Breast epithelium (tissue), 4 donors: ENCODE measurements around the gene CADPS2. TPM values are rescaled to one million over a fixed set of nuclear protein-coding genes. Genes with fewer than 3 reads are reported as not detected.

ENCODE experiments used
- DNase-seq, 2 donors: peaks; one replicate each; pipeline ENCODE4 v3.0.0-alpha.2; 2019; ENCODE audit warnings: low spot score in 2 of 2
- H3K27ac ChIP-seq, 2 donors: fragments of 200-600 bp; sonication (generic) in 1 of 2; one replicate each; pipeline ENCODE4 v1.5.1; 2016 to 2019; ENCODE audit warnings: mild to moderate bottlenecking in 1 of 2
- H3K27me3 ChIP-seq, 2 donors: fragments of 200-600 bp; sonication (generic) in 1 of 2; one replicate each; pipeline versions ENCODE4 v1.5.1 to v1.6.0; 2017 to 2019; ENCODE audit warnings: control low read depth in 1 of 2, mild to moderate bottlenecking in 1 of 2
- H3K36me3 ChIP-seq: fragments of 200-600 bp; one replicate; pipeline ENCODE4 v1.5.1; 2019
- H3K4me1 ChIP-seq, 2 donors: fragments of 200-600 bp; sonication (generic); one replicate each; pipeline ENCODE4 v1.5.1; 2016 to 2019; ENCODE audit warnings: control low read depth in 1 of 2
- H3K4me3 ChIP-seq, 3 donors: fragments of 200-600 bp; sonication (generic); 1 replicate in 2 of 3; 2 replicates in 1 of 3; pipeline ENCODE4 v1.5.1; 2016 to 2019; ENCODE audit warnings: mild to moderate bottlenecking in 3 of 3, moderate library complexity in 2 of 3
- H3K9me3 ChIP-seq, 2 donors: fragments of 200-600 bp; sonication (generic) in 1 of 2; one replicate each; pipeline ENCODE4 v1.5.1; 2016 to 2019; ENCODE audit warnings: control low read depth in 1 of 2
- CTCF ChIP-seq, 3 donors: fragments of 450-650 bp; IDR thresholded peaks; one replicate each; pipeline ENCODE4 v1.5.1; 2016 to 2017; ENCODE audit warnings: antibody characterized with exemption in 3 of 3, mild to moderate bottlenecking in 3 of 3, moderate library complexity in 3 of 3
- POLR2A ChIP-seq: fragments of 450-650 bp; IDR thresholded peaks from one replicate; pipeline ENCODE4 v1.6.1; 2016; ENCODE audit warnings: antibody characterized with exemption, mild to moderate bottlenecking, moderate library complexity
- POLR2AphosphoS5 ChIP-seq, 3 donors: sonication (generic); formaldehyde crosslinking; IDR thresholded peaks; one replicate each; pipeline ENCODE4 v1.6.1; 2017; ENCODE audit warnings: antibody characterized with exemption in 3 of 3
- intact Hi-C: fragments of 100-400 bp; cut with DNase I; formaldehyde crosslinking; loops from one replicate; pipeline ENCODE4 v1.15.1; 2023; ENCODE audit warnings: low total_unique reads
- total RNA-seq, 3 donors: library from RNA; depleted of rRNA; stranded (reverse); fragments of >200 nt; gene quantifications; one replicate each; pipeline ENCODE4 v1.1.0, GENCODE V29; 2016

Gene CADPS2
- total RNA-seq, 3 donors from 2014 or later, result 12.3 to 67.5 (median 66.5) TPM

- no peaks in the 10 kb centered on the region for H3K9me3 ChIP-seq
- intact Hi-C loops, result no loop called here
- H3K27me3 ChIP-seq, result no peaks in the 10 kb centered on the region
- H3K36me3 ChIP-seq, result no peaks in the 10 kb centered on the region
- no peaks in the 10 kb centered on the region for H3K4me1 ChIP-seq
- no peak for TF ChIP-seq POLR2AphosphoS5 (IDR thresholded peaks at IDR 0.05)
- TF ChIP-seq CTCF (IDR thresholded peaks at IDR 0.05), result no peak
- no peak for TF ChIP-seq POLR2A
- no peak overlapping the region for H3K4me3 ChIP-seq
- no peak for DNase-seq
- H3K27ac ChIP-seq, result no peak overlapping the region
Observed at GRCh38 chr7:122724366-122724765, 161.9 kb downstream of the CADPS2 start.

DNA sequence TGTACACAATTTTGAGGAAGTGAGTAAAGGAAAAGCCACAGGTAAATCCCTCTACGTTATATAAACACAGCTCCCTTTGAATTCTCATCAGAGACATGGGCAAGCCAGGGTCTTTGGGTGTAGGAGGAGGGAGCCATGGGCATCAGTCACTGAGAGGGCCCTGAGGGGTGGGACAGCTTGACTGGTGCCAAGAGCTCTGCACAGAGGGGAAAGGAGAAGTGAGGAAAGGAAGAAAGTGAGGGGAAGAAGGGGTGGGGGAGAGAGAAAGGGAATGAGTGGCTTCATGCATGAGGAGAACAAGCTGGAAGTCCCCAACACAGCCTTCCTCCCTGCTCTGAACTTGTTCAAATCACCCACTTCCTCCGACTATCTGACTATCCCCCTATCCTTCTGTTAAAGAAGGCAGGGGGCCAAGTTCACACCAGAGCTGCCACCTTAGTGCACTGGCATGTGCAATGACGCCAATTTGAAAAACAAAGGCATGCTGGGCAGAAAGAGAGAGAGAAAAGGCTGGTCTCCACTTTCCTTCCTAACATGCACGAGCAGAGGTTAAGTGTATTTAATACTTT, 167.2 kb downstream of the CADPS2 start:
- Histone ChIP-seq H3K36me3 (no peaks in the 10 kb centered on the region), H3K9me3 (no peaks in the 10 kb centered on the region), H3K4me1 (no peaks in the 10 kb centered on the region), H3K27ac (no peak overlapping the region), H3K27me3 (no peaks in the 10 kb centered on the region), H3K4me3 (no peak overlapping the region)
- intact Hi-C loops, result no loop called here
- TF ChIP-seq POLR2AphosphoS5 (IDR thresholded peaks at IDR 0.05) (no peak), POLR2A (no peak), CTCF (IDR thresholded peaks at IDR 0.05) (no peak)
- DNase-seq, result no peak

GRCh38 chr7:122717356-122718089, 168.7 kb downstream of the CADPS2 start:
- H3K27ac ChIP-seq, result no peak overlapping the region
- H3K4me3 ChIP-seq, result no peak overlapping the region
- DNase-seq, result no peak
- H3K9me3 ChIP-seq, result no peaks in the 10 kb centered on the region
- no peaks in the 10 kb centered on the region for H3K4me1 ChIP-seq
- intact Hi-C loops, result no loop called here
- TF ChIP-seq CTCF (IDR thresholded peaks at IDR 0.05) (no peak), POLR2A (no peak), POLR2AphosphoS5 (IDR thresholded peaks at IDR 0.05) (no peak)
- no peaks in the 10 kb centered on the region for H3K36me3 ChIP-seq
- no peaks in the 10 kb centered on the region for H3K27me3 ChIP-seq

DNA sequence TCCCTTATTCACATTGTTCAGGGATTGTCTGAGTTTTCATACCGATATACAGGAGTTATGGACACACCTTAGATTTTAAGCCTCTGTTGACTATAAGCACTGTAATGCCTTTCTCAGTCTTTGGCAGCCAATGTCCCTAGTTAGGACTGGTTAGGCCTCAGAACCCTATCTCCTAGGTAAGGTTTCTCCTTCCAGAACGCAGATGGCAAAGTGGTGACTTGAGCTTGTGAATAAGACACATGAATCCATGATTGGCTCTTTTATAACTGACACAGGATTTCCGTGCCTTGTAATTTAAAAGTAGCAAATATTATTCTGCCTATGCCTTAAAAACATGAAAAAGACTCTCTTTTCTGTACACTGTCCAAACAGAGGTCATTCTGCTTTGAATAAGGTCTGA, 171.1 kb downstream of the CADPS2 start:
- Histone ChIP-seq H3K27me3 (no peaks in the 10 kb centered on the region), H3K4me3 (no peak overlapping the region), H3K9me3 (no peaks in the 10 kb centered on the region), H3K4me1 (no peaks in the 10 kb centered on the region), H3K27ac (no peak overlapping the region), H3K36me3 (no peaks in the 10 kb centered on the region)
- DNase-seq, result no peak
- TF ChIP-seq POLR2AphosphoS5 (IDR thresholded peaks at IDR 0.05) (no peak), POLR2A (no peak), CTCF (IDR thresholded peaks at IDR 0.05) (no peak)
- intact Hi-C loops, result no loop called here

DNA sequence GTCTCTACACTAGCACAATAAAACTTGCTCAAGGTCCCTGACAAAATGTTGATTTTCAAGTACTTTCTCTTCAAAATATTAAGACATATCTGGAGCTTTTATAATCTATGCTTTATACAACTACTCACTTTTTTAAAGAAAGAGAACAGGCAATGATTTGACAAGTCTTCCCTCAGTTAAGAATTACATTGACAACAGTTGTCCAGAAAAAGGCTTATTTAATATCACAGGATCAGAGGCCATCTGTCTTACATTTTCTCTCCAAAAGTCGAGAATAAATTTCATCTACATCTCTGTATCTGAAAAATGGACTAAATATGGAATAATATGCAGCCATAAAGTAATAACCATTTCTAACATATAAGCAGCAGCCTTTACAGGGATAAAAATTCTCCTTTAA, 175.3 kb downstream of the CADPS2 start:
- H3K27me3 ChIP-seq, result no peaks in the 10 kb centered on the region
- no peak overlapping the region for H3K4me3 ChIP-seq
- no peak for TF ChIP-seq POLR2AphosphoS5 (IDR thresholded peaks at IDR 0.05)
- no peak for TF ChIP-seq CTCF (IDR thresholded peaks at IDR 0.05)
- no peak overlapping the region for H3K27ac ChIP-seq
- no peaks in the 10 kb centered on the region for H3K36me3 ChIP-seq
- no peaks in the 10 kb centered on the region for H3K9me3 ChIP-seq
- no peaks in the 10 kb centered on the region for H3K4me1 ChIP-seq
- no peak for DNase-seq
- intact Hi-C loops, result no loop called here
